Fibroblast of pulmonary artery (primary cell): ENCODE results near the gene UVRAG.

Experiments used
- DNase-seq: peaks from one replicate; pipeline ENCODE4 v3.0.0-alpha.2; 2010; ENCODE audit warnings: low read depth
- H3K4me3 ChIP-seq: replicated peaks from 2 replicates; pipeline ENCODE4 v1.5.1; 2011; ENCODE audit warnings: low read depth, mild to moderate bottlenecking, control low read depth, low read length, moderate library complexity
- TF ChIP-seq, protein P1 (sequence below): IDR thresholded peaks from 2 replicates; pipeline ENCODE4 v1.5.1; 2011; ENCODE audit warnings: mild to moderate bottlenecking, control low read depth, low read length, inconsistent platforms; ENCODE audit errors: missing control alignments

The UVRAG gene

GRCh38 chr11:75853971-75854370, 39.0 kb downstream of the UVRAG start:
- no peak overlapping the region for H3K4me3 ChIP-seq
- TF ChIP-seq, protein P1, sequence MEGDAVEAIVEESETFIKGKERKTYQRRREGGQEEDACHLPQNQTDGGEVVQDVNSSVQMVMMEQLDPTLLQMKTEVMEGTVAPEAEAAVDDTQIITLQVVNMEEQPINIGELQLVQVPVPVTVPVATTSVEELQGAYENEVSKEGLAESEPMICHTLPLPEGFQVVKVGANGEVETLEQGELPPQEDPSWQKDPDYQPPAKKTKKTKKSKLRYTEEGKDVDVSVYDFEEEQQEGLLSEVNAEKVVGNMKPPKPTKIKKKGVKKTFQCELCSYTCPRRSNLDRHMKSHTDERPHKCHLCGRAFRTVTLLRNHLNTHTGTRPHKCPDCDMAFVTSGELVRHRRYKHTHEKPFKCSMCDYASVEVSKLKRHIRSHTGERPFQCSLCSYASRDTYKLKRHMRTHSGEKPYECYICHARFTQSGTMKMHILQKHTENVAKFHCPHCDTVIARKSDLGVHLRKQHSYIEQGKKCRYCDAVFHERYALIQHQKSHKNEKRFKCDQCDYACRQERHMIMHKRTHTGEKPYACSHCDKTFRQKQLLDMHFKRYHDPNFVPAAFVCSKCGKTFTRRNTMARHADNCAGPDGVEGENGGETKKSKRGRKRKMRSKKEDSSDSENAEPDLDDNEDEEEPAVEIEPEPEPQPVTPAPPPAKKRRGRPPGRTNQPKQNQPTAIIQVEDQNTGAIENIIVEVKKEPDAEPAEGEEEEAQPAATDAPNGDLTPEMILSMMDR, result no peak
- DNase-seq, result no peak

DNA sequence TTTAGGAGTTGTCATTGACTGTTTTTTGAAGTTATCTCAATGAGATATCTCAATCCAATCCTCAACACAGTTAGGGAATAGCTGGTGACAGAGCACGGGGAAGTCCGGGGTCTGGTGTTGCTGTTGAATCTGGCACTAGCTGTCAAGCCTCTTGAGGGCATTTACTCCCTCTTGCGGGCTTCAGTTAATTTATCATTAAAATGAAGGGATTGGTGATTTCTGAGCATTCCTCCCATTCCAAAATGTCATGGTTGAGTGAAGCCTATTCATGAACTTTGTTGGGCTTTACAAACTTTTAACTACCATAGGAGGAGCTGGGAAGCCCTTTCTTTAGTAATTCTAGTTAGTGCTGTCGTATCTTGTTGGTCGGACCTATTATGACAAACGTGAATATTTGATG, 40.2 kb downstream of the UVRAG start:
- TF ChIP-seq, protein P1, result no peak

GRCh38 chr11:75856912-75857311, 41.9 kb downstream of the UVRAG start:
- TF ChIP-seq, protein P1, result no peak
- no peak overlapping the region for H3K4me3 ChIP-seq
- DNase-seq, result no peak

More for the DNA sequence above, 40.2 kb downstream of the UVRAG start:
- H3K4me3 ChIP-seq, result no peak overlapping the region
- DNase-seq, result no peak

DNA sequence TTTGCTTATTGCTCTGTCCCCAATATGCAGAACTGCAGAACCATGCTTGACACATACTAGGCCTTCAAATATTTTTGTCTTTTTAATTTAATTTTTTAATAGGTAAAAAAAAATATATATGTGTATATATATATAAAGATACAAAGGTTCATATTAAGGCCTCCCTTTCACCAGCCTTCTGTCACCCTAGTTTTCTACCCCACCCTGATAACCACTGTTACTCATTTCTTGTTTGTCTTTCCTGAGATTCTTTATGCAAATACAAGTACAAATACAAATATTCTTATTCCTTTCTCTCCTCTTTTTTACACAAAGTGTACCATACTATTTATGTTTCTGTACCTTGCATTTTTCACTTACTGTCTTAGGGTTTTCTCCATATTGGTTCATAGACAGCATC, 43.0 kb downstream of the UVRAG start:
- H3K4me3 ChIP-seq, result no peak overlapping the region
- TF ChIP-seq, protein P1, result no peak
- DNase-seq, result no peak

DNA sequence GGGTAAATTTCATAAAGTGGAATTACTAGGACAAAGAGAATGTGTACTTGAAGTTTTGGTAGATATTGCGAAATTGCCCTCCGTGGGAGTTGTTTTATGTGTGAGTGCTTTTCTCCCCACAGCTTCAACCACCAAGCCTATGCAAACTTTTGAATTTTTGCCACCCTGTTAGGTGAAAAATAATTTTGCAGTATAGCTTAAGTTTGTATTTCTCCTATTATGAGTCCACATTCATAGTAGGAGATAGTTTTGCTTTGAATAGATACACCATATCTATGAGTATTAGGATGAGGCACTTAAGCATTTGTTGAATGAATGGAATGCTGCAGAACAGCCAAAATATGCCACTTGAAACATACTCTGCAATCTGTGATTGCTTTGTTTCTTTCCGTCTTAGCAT, 43.6 kb downstream of the UVRAG start:
- no peak overlapping the region for H3K4me3 ChIP-seq
- DNase-seq, result peak; percentile 82
- TF ChIP-seq, protein P1, result no peak

- TF ChIP-seq, protein P1, result no peak
- no peak overlapping the region for H3K4me3 ChIP-seq
Observed at GRCh38 chr11:75859614-75860013, 44.6 kb downstream of the UVRAG start.

DNA sequence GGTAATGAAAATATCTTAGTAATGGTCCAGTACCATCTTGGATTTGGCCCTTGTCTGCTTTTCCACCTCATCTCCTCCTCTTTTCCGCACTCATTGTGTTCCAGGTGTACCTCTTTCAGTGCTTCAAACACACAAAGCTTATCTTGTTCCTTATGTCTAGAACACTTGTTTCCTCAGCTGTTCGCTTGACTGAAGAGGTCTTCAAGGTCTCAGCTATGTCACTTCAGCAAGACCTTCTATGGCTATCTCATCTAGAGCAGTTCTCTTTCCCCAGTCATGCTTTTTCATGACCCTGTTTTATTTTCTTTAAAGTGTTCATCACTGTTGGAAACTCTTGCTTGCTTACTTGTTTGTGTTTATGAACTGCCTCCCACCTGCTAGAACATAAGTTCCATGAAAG, 47.4 kb downstream of the UVRAG start:
- no peak overlapping the region for H3K4me3 ChIP-seq
- no peak for DNase-seq
- TF ChIP-seq, protein P1, result no peak

More at GRCh38 chr11:75859614-75860013, 44.6 kb downstream of the UVRAG start:
- DNase-seq, result no peak
